ENCODE data around the gene HCFC1R1. TPM values are rescaled to one million over a fixed set of nuclear protein-coding genes. Genes with fewer than 3 reads are reported as not detected.

HCFC1R1 gene
- total and polyA plus RNA-seq, 2 of the 8 experiments (the other 6 are each of a cell fraction or from before 2014, with no cell fraction given) = 72.7 to 138 TPM

GRCh38 chr16:3060339-3061127, 36.8 kb upstream of the HCFC1R1 start (continued):
- no peak for TF ChIP-seq CHD7 (IDR thresholded peaks at IDR 0.05; ENCODE audit: insufficient replicate concordance, low read length)
- no peak for TF ChIP-seq EZH2 (IDR thresholded peaks at IDR 0.05; ENCODE audit: low read depth, low read length, severe bottlenecking)

Measured in H1 (cell line).